Mesenchymal stem cell (in vitro differentiated cells and primary cell): ENCODE data around the gene TMEM63C.

Experiments
- DNase-seq: peaks from one replicate; pipeline ENCODE4 v3.0.0-alpha.2; 2013
- H2AFZ ChIP-seq: one replicate; pipeline ENCODE4 v1.6.1; 2013; ENCODE audit warnings: low read depth, mild to moderate bottlenecking, control low read depth, inconsistent platforms, low read length, moderate library complexity
- H2AK5ac ChIP-seq: 2 replicates; pipeline ENCODE4 v1.6.1; 2013; ENCODE audit warnings: low read length, moderate library complexity, mild to moderate bottlenecking, inconsistent platforms; ENCODE audit not compliant: severe bottlenecking
- H2BK120ac ChIP-seq: one replicate; pipeline ENCODE4 v1.6.1; 2013; ENCODE audit warnings: low read depth, mild to moderate bottlenecking, inconsistent platforms, low read length, moderate library complexity
- H2BK12ac ChIP-seq, 2 experiments: one replicate each; pipeline ENCODE4 v1.6.1; 2013; ENCODE audit warnings: inconsistent platforms in 2 of 2, low read length in 2 of 2, mild to moderate bottlenecking in 2 of 2, moderate library complexity in 2 of 2, control low read depth in 1 of 2
- H2BK15ac ChIP-seq: one replicate; pipeline ENCODE4 v1.6.1; 2013; ENCODE audit warnings: mild to moderate bottlenecking, low read depth, inconsistent platforms; ENCODE audit not compliant: poor library complexity, severe bottlenecking
- H2BK5ac ChIP-seq: 2 replicates; pipeline ENCODE4 v1.6.1; 2013; ENCODE audit warnings: low read depth, mild to moderate bottlenecking, low read length, control low read depth, inconsistent platforms; ENCODE audit not compliant: poor library complexity, severe bottlenecking
- H3K14ac ChIP-seq, 2 experiments: one replicate each; pipeline ENCODE4 v1.6.1; 2013; ENCODE audit warnings: inconsistent platforms in 2 of 2, low read length in 2 of 2, control low read depth in 1 of 2, mild to moderate bottlenecking in 1 of 2, moderate library complexity in 1 of 2
- H3K18ac ChIP-seq, 2 experiments: one replicate each; pipeline ENCODE4 v1.6.1; 2013; ENCODE audit warnings: inconsistent platforms in 2 of 2, low read length in 2 of 2, control low read depth in 1 of 2, low read depth in 1 of 2, mild to moderate bottlenecking in 1 of 2
- H3K23ac ChIP-seq, 2 experiments: one replicate each; pipeline ENCODE4 v1.6.1; 2013; ENCODE audit warnings: inconsistent platforms in 2 of 2, low read length in 2 of 2, mild to moderate bottlenecking in 2 of 2, moderate library complexity in 2 of 2, control low read depth in 1 of 2
- H3K27ac ChIP-seq: 2 replicates; pipeline ENCODE4 v1.5.1; 2013; ENCODE audit warnings: mild to moderate bottlenecking, moderate library complexity, low read length, control low read depth, inconsistent platforms; ENCODE audit not compliant: poor library complexity, severe bottlenecking
- H3K27me3 ChIP-seq, 2 experiments: 2 replicates each; pipeline versions ENCODE4 v1.6.1 to v1.7.0; 2013; ENCODE audit warnings: low read length in 2 of 2, mild to moderate bottlenecking in 2 of 2, moderate library complexity in 2 of 2, control low read depth in 1 of 2, inconsistent platforms in 1 of 2; ENCODE audit not compliant: control insufficient read depth in 1 of 2, insufficient read depth in 1 of 2
- H3K36me3 ChIP-seq, 2 experiments: 2 replicates each; pipeline versions ENCODE4 v1.6.1 to v1.7.0; 2013; ENCODE audit warnings: low read length in 2 of 2, control low read depth in 1 of 2, inconsistent platforms in 1 of 2, low read depth in 1 of 2, mild to moderate bottlenecking in 1 of 2; ENCODE audit not compliant: insufficient read depth in 2 of 2, control insufficient read depth in 1 of 2
- H3K4ac ChIP-seq, 2 experiments: one replicate each; pipeline ENCODE4 v1.6.1; 2013; ENCODE audit warnings: inconsistent platforms in 2 of 2, low read length in 2 of 2, mild to moderate bottlenecking in 2 of 2, moderate library complexity in 2 of 2, control low read depth in 1 of 2, low read depth in 1 of 2
- H3K4me1 ChIP-seq: 2 replicates; pipeline ENCODE4 v1.6.1; 2013; ENCODE audit warnings: low read depth, low read length, control low read depth; ENCODE audit not compliant: control insufficient read depth, insufficient read depth
- H3K4me2 ChIP-seq: 2 replicates; pipeline ENCODE4 v1.6.1; 2013; ENCODE audit warnings: low read length, mild to moderate bottlenecking, inconsistent platforms; ENCODE audit not compliant: poor library complexity, severe bottlenecking
- H3K4me3 ChIP-seq, 2 experiments: 2 replicates each; pipeline versions ENCODE4 v1.5.1 to v1.7.0; 2013; ENCODE audit warnings: low read length in 2 of 2, mild to moderate bottlenecking in 2 of 2, control low read depth in 1 of 2, low read depth in 1 of 2; ENCODE audit not compliant: insufficient read depth in 1 of 2
- H3K79me1 ChIP-seq: replicated peaks from 2 replicates; pipeline ENCODE4 v1.6.1; 2013; ENCODE audit warnings: mild to moderate bottlenecking, control low read depth, low read length, inconsistent platforms; ENCODE audit not compliant: poor library complexity, severe bottlenecking
- H3K9ac ChIP-seq: 2 replicates; pipeline ENCODE4 v1.7.0; 2013; ENCODE audit warnings: mild to moderate bottlenecking, low read length, moderate library complexity
- H3K9me3 ChIP-seq: 2 replicates; pipeline ENCODE4 v1.7.0; 2013; ENCODE audit warnings: mild to moderate bottlenecking, low read length; ENCODE audit not compliant: control insufficient read depth
- H4K8ac ChIP-seq: one replicate; pipeline ENCODE4 v1.6.1; 2013; ENCODE audit warnings: inconsistent platforms, mild to moderate bottlenecking, low read length, moderate library complexity
- H4K91ac ChIP-seq: one replicate; pipeline ENCODE4 v1.6.1; 2013; ENCODE audit warnings: mild to moderate bottlenecking, low read length, inconsistent platforms
- WGBS: methylation state at CpG from one replicate; pipeline ENCODE4 v1.1.7; 2013; ENCODE audit warnings: mixed read lengths; 5-methylcytosine and 5-hydroxymethylcytosine counted together

TMEM63C gene

GRCh38 chr14:77186911-77187648 lies 5.5 kb downstream of the TMEM63C start:
- no peak for DNase-seq
- Histone ChIP-seq H3K4me1 (peaks cover 15% of the 10 kb centered on the region), H3K9me3 (no peaks in the 10 kb centered on the region), H3K27me3 (peaks cover 29 to 54% of the 10 kb centered on the region in 2 experiments), H3K9ac (no peak overlapping the region), H2BK12ac (no peak overlapping the region), H3K4me3 (no peak overlapping the region), H2BK15ac (no peak overlapping the region), H2BK120ac (no peak overlapping the region), H2AK5ac (no peak overlapping the region), H4K91ac (no peak overlapping the region), H3K14ac (no peak overlapping the region), H3K79me1 (no peaks in the 10 kb centered on the region), H3K4me2 (no peak overlapping the region), H4K8ac (no peak overlapping the region), H3K27ac (no peak overlapping the region), H2BK5ac (no peak overlapping the region), H3K4ac (no peak overlapping the region), H3K18ac (no peak overlapping the region), H3K23ac (no peak overlapping the region), H2AFZ (no peak overlapping the region), H3K36me3 (no peaks in the 10 kb centered on the region)
- 68% methylated on average over 14 of the region's 15 CpGs for WGBS

GRCh38 chr14:77187649-77188012 lies 6.0 kb downstream of the TMEM63C start:
- Histone ChIP-seq H3K23ac (no peak overlapping the region), H2BK5ac (no peak overlapping the region), H3K18ac (no peak overlapping the region), H3K79me1 (no peaks in the 10 kb centered on the region), H2AFZ (no peak overlapping the region), H3K9ac (no peak overlapping the region), H3K14ac (no peak overlapping the region), H3K36me3 (no peaks in the 10 kb centered on the region), H2AK5ac (no peak overlapping the region), H3K9me3 (no peaks in the 10 kb centered on the region), H3K27me3 (peaks cover 24 to 48% of the 10 kb centered on the region in 2 experiments), H3K27ac (no peak overlapping the region), H3K4me1 (peaks cover 10% of the 10 kb centered on the region), H2BK15ac (no peak overlapping the region), H4K8ac (no peak overlapping the region), H3K4ac (no peak overlapping the region), H2BK12ac (no peak overlapping the region), H4K91ac (no peak overlapping the region), H2BK120ac (no peak overlapping the region), H3K4me3 (no peak overlapping the region), H3K4me2 (no peak overlapping the region)
- DNase-seq, result no peak
- WGBS, result 76% methylated on average over 3 of the region's 3 CpGs

- Histone ChIP-seq H4K8ac (no peak overlapping the region), H3K4me2 (no peak overlapping the region), H3K27me3 (peaks cover 5 to 34% of the 10 kb centered on the region in 2 experiments), H3K9ac (no peak overlapping the region), H3K4me3 (no peak overlapping the region), H2BK15ac (no peak overlapping the region), H3K23ac (no peak overlapping the region), H3K18ac (no peak overlapping the region), H3K4ac (no peak overlapping the region), H2AFZ (no peak overlapping the region), H2BK120ac (no peak overlapping the region), H3K14ac (no peak overlapping the region), H2BK12ac (no peak overlapping the region), H2BK5ac (no peak overlapping the region), H3K27ac (no peak overlapping the region), H4K91ac (no peak overlapping the region), H3K4me1 (peaks cover 10% of the 10 kb centered on the region), H2AK5ac (no peak overlapping the region), H3K79me1 (no peaks in the 10 kb centered on the region), H3K36me3 (no peaks in the 10 kb centered on the region), H3K9me3 (no peaks in the 10 kb centered on the region)
- DNase-seq, result no peak
- WGBS, result 56% methylated on average over 2 of the region's 4 CpGs
Measured at GRCh38 chr14:77189479-77189878, 7.9 kb downstream of the TMEM63C start.

DNA sequence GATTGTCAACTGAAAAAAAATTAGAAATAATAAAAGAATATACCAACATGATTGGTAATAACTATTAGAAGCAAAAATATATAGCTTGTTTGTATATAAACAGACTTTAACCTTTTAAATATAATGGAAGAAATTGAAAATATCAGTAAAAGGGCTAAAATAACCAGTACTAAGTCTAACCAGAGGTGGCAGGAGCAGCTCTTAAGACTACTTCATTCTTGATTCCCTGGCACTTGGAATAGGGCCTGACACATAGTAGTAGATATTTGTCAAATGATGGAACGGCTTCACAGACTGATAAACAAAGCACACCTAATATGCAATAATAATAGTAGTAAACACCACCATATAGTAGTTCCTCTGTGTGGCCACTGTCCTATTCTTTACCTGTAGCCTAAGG lies 9.4 kb downstream of the TMEM63C start:
- Histone ChIP-seq H2BK12ac (no peak overlapping the region), H3K18ac (no peak overlapping the region), H2BK5ac (no peak overlapping the region), H3K4ac (no peak overlapping the region), H3K23ac (no peak overlapping the region), H3K4me1 (peaks cover 10% of the 10 kb centered on the region), H4K91ac (no peak overlapping the region), H3K27me3 (peaks cover 12 to 37% of the 10 kb centered on the region in 2 experiments), H3K79me1 (no peaks in the 10 kb centered on the region), H3K27ac (no peak overlapping the region), H2BK15ac (no peak overlapping the region), H2AFZ (no peak overlapping the region), H3K4me2 (no peak overlapping the region), H3K36me3 (no peaks in the 10 kb centered on the region), H3K9me3 (no peaks in the 10 kb centered on the region), H3K9ac (no peak overlapping the region), H2AK5ac (no peak overlapping the region), H3K14ac (no peak overlapping the region), H2BK120ac (no peak overlapping the region), H4K8ac (no peak overlapping the region), H3K4me3 (no peak overlapping the region)
- WGBS, result no CpG with 5 or more reads among the region's 1 CpG
- DNase-seq, result no peak
